HCT116 (cell line): ENCODE measurements around the gene IL2RG.

ENCODE experiments used
- CTCF ChIP-seq, 3 experiments: fragments of 200-600 bp in 1 of 3; sonication (generic) in 1 of 3; IDR thresholded peaks in 2 of 3; conservative IDR thresholded peaks in 1 of 3; 2 replicates each; pipeline ENCODE4 v1.5.1; 2012 to 2017; ENCODE audit warnings: low read depth in 2 of 3, low read length in 2 of 3, antibody characterized with exemption in 1 of 3, borderline replicate concordance in 1 of 3, control low read depth in 1 of 3, mild to moderate bottlenecking in 1 of 3, mixed read lengths in 1 of 3, mixed run types in 1 of 3, moderate library complexity in 1 of 3; ENCODE audit not compliant: insufficient read depth in 1 of 3
- EZH2 ChIP-seq: fragments of 200-600 bp; sonication (generic); IDR thresholded peaks from 2 replicates; pipeline ENCODE4 v1.6.1; 2017; ENCODE audit warnings: antibody characterized with exemption, mixed run types
- JUND ChIP-seq: IDR thresholded peaks from 2 replicates; pipeline ENCODE4 v1.6.1; 2012
- POLR2A ChIP-seq: IDR thresholded peaks from 2 replicates; pipeline ENCODE4 v1.7.0; 2011; ENCODE audit warnings: borderline replicate concordance; ENCODE audit not compliant: insufficient read depth, insufficient read length; ENCODE audit errors: extremely low read depth
- POLR2AphosphoS5 ChIP-seq: IDR thresholded peaks from 2 replicates; pipeline ENCODE4 v1.6.1; 2011; ENCODE audit warnings: mild to moderate bottlenecking, low read depth, low read length, moderate library complexity
- RAD21 ChIP-seq: IDR thresholded peaks from 2 replicates; pipeline ENCODE4 v1.6.1; 2012; ENCODE audit warnings: low read depth, mild to moderate bottlenecking
- SIN3A ChIP-seq: IDR thresholded peaks from 2 replicates; pipeline ENCODE4 v1.6.1; 2012; ENCODE audit warnings: low read depth
- SP1 ChIP-seq: IDR thresholded peaks from 2 replicates; pipeline ENCODE4 v1.6.1; 2012; ENCODE audit warnings: low read depth
- TCF7L2 ChIP-seq: IDR thresholded peaks from 2 replicates; pipeline ENCODE4 v1.7.0; 2011; ENCODE audit warnings: borderline replicate concordance, inconsistent platforms; ENCODE audit not compliant: insufficient read depth, insufficient read length; ENCODE audit errors: extremely low read depth
- ZBTB33 ChIP-seq: IDR thresholded peaks from 2 replicates; pipeline ENCODE4 v1.6.1; 2011; ENCODE audit warnings: mild to moderate bottlenecking, low read length, moderate library complexity; ENCODE audit not compliant: insufficient replicate concordance; ENCODE audit errors: extremely low read depth
- ZNF274 ChIP-seq: fragments of 200-500 bp; sonication (Bioruptor generic); IDR thresholded peaks from 2 replicates; pipeline ENCODE4 v1.6.1; 2014; ENCODE audit warnings: mild to moderate bottlenecking, low read depth, low read length, inconsistent platforms
- TF ChIP-seq, protein P1 (sequence below): IDR thresholded peaks from 2 replicates; pipeline ENCODE4 v1.6.1; 2012
- TF ChIP-seq, protein P2 (sequence below): IDR thresholded peaks from 2 replicates; pipeline ENCODE4 v1.6.1; 2012

- TF ChIP-seq POLR2A (no peak), CTCF (IDR thresholded peaks at IDR 0.05 in 2 of 3, conservative IDR thresholded peaks at IDR 0.05 in 1 of 3; ENCODE audit: borderline replicate concordance in 1 of 3, insufficient read depth in 1 of 3, low read depth in 2 of 3, low read length in 2 of 3) (no peak), SIN3A (no peak), POLR2AphosphoS5 (no peak), JUND (no peak), EZH2 (no peak), ZNF274 (no peak), TCF7L2 (no peak), RAD21 (no peak), ZBTB33 (no peak), SP1 (no peak)
- TF ChIP-seq, protein P1, sequence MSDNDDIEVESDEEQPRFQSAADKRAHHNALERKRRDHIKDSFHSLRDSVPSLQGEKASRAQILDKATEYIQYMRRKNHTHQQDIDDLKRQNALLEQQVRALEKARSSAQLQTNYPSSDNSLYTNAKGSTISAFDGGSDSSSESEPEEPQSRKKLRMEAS = no peak
- TF ChIP-seq, protein P2, sequence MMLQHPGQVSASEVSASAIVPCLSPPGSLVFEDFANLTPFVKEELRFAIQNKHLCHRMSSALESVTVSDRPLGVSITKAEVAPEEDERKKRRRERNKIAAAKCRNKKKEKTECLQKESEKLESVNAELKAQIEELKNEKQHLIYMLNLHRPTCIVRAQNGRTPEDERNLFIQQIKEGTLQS = no peak
Observed at GRCh38 chrX:71096760-71097032, 14.7 kb downstream of the IL2RG start.
